HEK293T (cell line): Measurements from ENCODE around the gene ZNF503.

ENCODE experiments used
- FOXM1 ChIP-seq: fragments of 450-650 bp; IDR thresholded peaks from 2 replicates; pipeline ENCODE4 v1.6.1; 2017; ENCODE audit warnings: mild to moderate bottlenecking, borderline replicate concordance
- PKNOX1 ChIP-seq: fragments of 450-650 bp; IDR thresholded peaks from 2 replicates; pipeline ENCODE4 v1.6.1; 2016
- TARDBP ChIP-seq: fragments of 450-650 bp; IDR thresholded peaks from 2 replicates; pipeline ENCODE4 v1.6.1; 2016

- no peak for TF ChIP-seq PKNOX1
- TF ChIP-seq FOXM1: no peak
- no peak for TF ChIP-seq TARDBP
Observed at GRCh38 chr10:75392744-75393143, 8.8 kb downstream of the ZNF503 start.
